Upper lobe of left lung (tissue), 4 donors: ENCODE measurements around the gene TACC2.

Experiments used
- EP300 ChIP-seq, 4 donors: sonication (generic); formaldehyde crosslinking; IDR thresholded peaks; one replicate each; pipeline ENCODE4 v1.5.1; 2017; ENCODE audit warnings: antibody characterized with exemption in 4 of 4, control low read depth in 2 of 4
- POLR2A ChIP-seq, 4 donors: fragments of 450-650 bp; IDR thresholded peaks; one replicate each; pipeline ENCODE4 v1.5.1; 2016 to 2017; ENCODE audit warnings: antibody characterized with exemption in 4 of 4, mild to moderate bottlenecking in 2 of 4
- POLR2AphosphoS5 ChIP-seq, 2 donors: sonication (generic); formaldehyde crosslinking; IDR thresholded peaks; one replicate each; pipeline ENCODE4 v1.5.1; 2017; ENCODE audit warnings: antibody characterized with exemption in 2 of 2
- TF ChIP-seq, protein P1 (sequence below), 6 experiments: fragments of 450-650 bp in 4 of 6; fragments of 200-600 bp in 2 of 6; sonication (generic) in 2 of 6; IDR thresholded peaks; one replicate each; pipeline ENCODE4 v1.5.1; 2016 to 2019; ENCODE audit warnings: antibody characterized with exemption in 6 of 6

DNA sequence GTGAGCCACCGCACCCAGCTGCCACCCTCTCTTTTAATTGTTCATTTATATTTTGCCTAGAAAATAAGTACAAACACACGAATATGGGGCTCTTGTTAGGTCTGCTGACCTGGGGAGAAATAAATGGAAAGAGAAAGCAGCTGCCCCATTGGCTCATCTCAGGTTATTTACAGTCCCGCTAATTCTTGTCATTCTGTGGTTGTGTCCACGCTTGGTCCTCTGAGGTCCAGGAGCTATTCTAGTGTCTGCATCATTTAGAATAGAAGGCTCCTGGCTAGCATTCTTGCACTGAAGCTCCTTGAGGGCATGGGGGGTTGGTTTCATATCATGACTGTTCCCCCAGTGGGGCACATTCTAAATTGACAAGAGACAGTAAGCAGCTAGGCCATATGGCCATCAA is 128.5 kb downstream of the TACC2 start:
- TF ChIP-seq, protein P1, sequence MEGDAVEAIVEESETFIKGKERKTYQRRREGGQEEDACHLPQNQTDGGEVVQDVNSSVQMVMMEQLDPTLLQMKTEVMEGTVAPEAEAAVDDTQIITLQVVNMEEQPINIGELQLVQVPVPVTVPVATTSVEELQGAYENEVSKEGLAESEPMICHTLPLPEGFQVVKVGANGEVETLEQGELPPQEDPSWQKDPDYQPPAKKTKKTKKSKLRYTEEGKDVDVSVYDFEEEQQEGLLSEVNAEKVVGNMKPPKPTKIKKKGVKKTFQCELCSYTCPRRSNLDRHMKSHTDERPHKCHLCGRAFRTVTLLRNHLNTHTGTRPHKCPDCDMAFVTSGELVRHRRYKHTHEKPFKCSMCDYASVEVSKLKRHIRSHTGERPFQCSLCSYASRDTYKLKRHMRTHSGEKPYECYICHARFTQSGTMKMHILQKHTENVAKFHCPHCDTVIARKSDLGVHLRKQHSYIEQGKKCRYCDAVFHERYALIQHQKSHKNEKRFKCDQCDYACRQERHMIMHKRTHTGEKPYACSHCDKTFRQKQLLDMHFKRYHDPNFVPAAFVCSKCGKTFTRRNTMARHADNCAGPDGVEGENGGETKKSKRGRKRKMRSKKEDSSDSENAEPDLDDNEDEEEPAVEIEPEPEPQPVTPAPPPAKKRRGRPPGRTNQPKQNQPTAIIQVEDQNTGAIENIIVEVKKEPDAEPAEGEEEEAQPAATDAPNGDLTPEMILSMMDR (IDR thresholded peaks at IDR 0.05), result no peak
- TF ChIP-seq POLR2A (IDR thresholded peaks at IDR 0.05) (no peak), EP300 (IDR thresholded peaks at IDR 0.05) (no peak), POLR2AphosphoS5 (IDR thresholded peaks at IDR 0.05) (no peak)
